Neuronal stem cell (in vitro differentiated cells): Measurements from ENCODE around the gene YARS2. TPM values are rescaled to one million over a fixed set of nuclear protein-coding genes. Genes with fewer than 3 reads are reported as not detected.
A peak's percentile ranks its signal among the peaks of the same experiment; 100 is the strongest.

Source experiments
- DNase-seq: peaks from one replicate; pipeline ENCODE4 v3.0.0-alpha.2; 2013; ENCODE audit warnings: low spot score
- H2AFZ ChIP-seq: one replicate; pipeline ENCODE4 v1.6.1; 2013; ENCODE audit warnings: mild to moderate bottlenecking, low read length, inconsistent platforms
- H2AK5ac ChIP-seq: 2 replicates; pipeline ENCODE4 v1.6.1; 2013; ENCODE audit warnings: low read depth, mild to moderate bottlenecking, inconsistent platforms, low read length, moderate library complexity, mixed read lengths
- H2BK120ac ChIP-seq: 2 replicates; pipeline ENCODE4 v1.6.1; 2013; ENCODE audit warnings: low read depth, mild to moderate bottlenecking, inconsistent platforms, low read length, moderate library complexity, mixed read lengths
- H2BK12ac ChIP-seq: one replicate; pipeline ENCODE4 v1.6.1; 2013; ENCODE audit warnings: low read length, inconsistent platforms
- H2BK15ac ChIP-seq: 2 replicates; pipeline ENCODE4 v1.6.1; 2013; ENCODE audit warnings: mild to moderate bottlenecking, low read length, inconsistent platforms, mixed read lengths
- H2BK5ac ChIP-seq: one replicate; pipeline ENCODE4 v1.6.1; 2013; ENCODE audit warnings: inconsistent platforms, mild to moderate bottlenecking, low read length, moderate library complexity
- H3K14ac ChIP-seq: one replicate; pipeline ENCODE4 v1.6.1; 2013; ENCODE audit warnings: low read length, inconsistent platforms
- H3K18ac ChIP-seq: 2 replicates; pipeline ENCODE4 v1.6.1; 2013; ENCODE audit warnings: low read length, inconsistent platforms
- H3K23ac ChIP-seq: 2 replicates; pipeline ENCODE4 v1.6.1; 2013; ENCODE audit warnings: low read depth, mild to moderate bottlenecking, mixed read lengths, low read length, inconsistent platforms; ENCODE audit not compliant: poor library complexity
- H3K27ac ChIP-seq: replicated peaks from 3 replicates; pipeline ENCODE4 v1.5.1; 2013; ENCODE audit warnings: low read length, inconsistent platforms
- H3K27me3 ChIP-seq, 3 experiments: 2 replicates each; pipeline ENCODE4 v1.6.1; 2013; ENCODE audit warnings: low read length in 3 of 3, mild to moderate bottlenecking in 2 of 3, inconsistent platforms in 1 of 3, low read depth in 1 of 3, mixed read lengths in 1 of 3, moderate library complexity in 1 of 3; ENCODE audit not compliant: control insufficient read depth in 3 of 3, insufficient read depth in 3 of 3
- H3K36me3 ChIP-seq, 2 donors: replicated peaks in 1 of 2; 2 replicates each; pipeline ENCODE4 v1.6.1; 2013; ENCODE audit warnings: low read length in 2 of 2; ENCODE audit not compliant: control insufficient read depth in 2 of 2, insufficient read depth in 2 of 2
- H3K4ac ChIP-seq: 2 replicates; pipeline ENCODE4 v1.6.1; 2013; ENCODE audit warnings: inconsistent platforms, mild to moderate bottlenecking, low read length, moderate library complexity
- H3K4me1 ChIP-seq, 2 donors: 1 replicate in 1 of 2; 2 replicates in 1 of 2; pipeline ENCODE4 v1.6.1; 2013; ENCODE audit warnings: low read length in 2 of 2, low read depth in 1 of 2; ENCODE audit not compliant: control insufficient read depth in 2 of 2, insufficient read depth in 1 of 2
- H3K4me2 ChIP-seq: one replicate; pipeline ENCODE4 v1.6.1; 2013; ENCODE audit warnings: mild to moderate bottlenecking, low read length, inconsistent platforms; ENCODE audit not compliant: insufficient read depth, poor library complexity, severe bottlenecking
- H3K4me3 ChIP-seq, 2 donors: 2 replicates each; pipeline ENCODE4 v1.5.1; 2013; ENCODE audit warnings: low read length in 2 of 2, mild to moderate bottlenecking in 2 of 2, inconsistent platforms in 1 of 2, moderate library complexity in 1 of 2
- H3K79me1 ChIP-seq: one replicate; pipeline ENCODE4 v1.6.1; 2013; ENCODE audit warnings: low read depth, mild to moderate bottlenecking, inconsistent platforms, low read length, moderate library complexity
- H3K9ac ChIP-seq: one replicate; pipeline ENCODE4 v1.6.1; 2013; ENCODE audit warnings: mild to moderate bottlenecking, low read depth, low read length, inconsistent platforms; ENCODE audit not compliant: poor library complexity
- H3K9me3 ChIP-seq, 2 donors: replicated peaks in 1 of 2; 2 replicates each; pipeline versions ENCODE3 to v1.6.1; 2013; ENCODE audit warnings: low read length in 2 of 2, mild to moderate bottlenecking in 2 of 2, inconsistent platforms in 1 of 2, low read depth in 1 of 2, mixed read lengths in 1 of 2, moderate library complexity in 1 of 2; ENCODE audit not compliant: control insufficient read depth in 2 of 2, insufficient read depth in 1 of 2
- H4K8ac ChIP-seq: one replicate; pipeline ENCODE4 v1.6.1; 2013; ENCODE audit warnings: low read depth, mild to moderate bottlenecking, inconsistent platforms, low read length, moderate library complexity
- H4K91ac ChIP-seq: one replicate; pipeline ENCODE4 v1.6.1; 2013; ENCODE audit warnings: low read length, low read depth, mild to moderate bottlenecking, inconsistent platforms; ENCODE audit not compliant: poor library complexity
- WGBS, 2 donors: extraction: QIAGEN DNeasy Blood & Tissue Kit; methylation state at CpG; one replicate each; pipeline ENCODE4 v1.1.7; 2013; ENCODE audit warnings: missing lambda C conversion rate in 2 of 2, mixed read lengths in 1 of 2; ENCODE audit not compliant: insufficient read length in 2 of 2, insufficient replicate concordance in 1 of 2; ENCODE audit errors: extremely low coverage in 2 of 2; 5-methylcytosine and 5-hydroxymethylcytosine counted together
- polyA plus RNA-seq, 2 experiments: library from polyadenylated mRNA; stranded (reverse); fragments of 200-250 nt; gene quantifications; one replicate each; pipeline ENCODE4 v1.2.3, GENCODE V29; 2013

YARS2 gene
- 16.9 TPM for polyA plus RNA-seq (2013, experiment 1 of 2)
- polyA plus RNA-seq (2013, experiment 2 of 2) = 15.5 TPM

- no peak within 1 kb of the TSS for H4K91ac ChIP-seq
- H3K4me1 ChIP-seq = peaks cover 6 to 12% of the 10 kb centered on the region in 2 donors
- peak within 1 kb of the TSS; percentile 65 for H2AK5ac ChIP-seq
- H3K79me1 ChIP-seq = peaks cover 7% of the 10 kb centered on the region
- no peak within 1 kb of the TSS for H4K8ac ChIP-seq
- peak within 1 kb of the TSS; percentile 38 for H3K23ac ChIP-seq
- H3K27ac ChIP-seq = peak within 1 kb of the TSS; percentile 81
- H3K4me3 ChIP-seq = peak within 1 kb of the TSS; percentile 88 to 97
- H3K27me3 ChIP-seq = peaks cover 0 to 8% (median 0%) of the 10 kb centered on the region in 3 experiments
- peak within 1 kb of the TSS; percentile 36 for H2BK12ac ChIP-seq
- no CpG with 5 or more reads among the region's 39 CpGs for WGBS, 2 donors
- peak within 1 kb of the TSS; percentile 33 for H3K14ac ChIP-seq
- peaks cover 11 to 33% of the 10 kb centered on the region in 2 donors for H3K36me3 ChIP-seq
- H3K9ac ChIP-seq = peak within 1 kb of the TSS; percentile 95
- no peaks in the 10 kb centered on the region for H3K9me3 ChIP-seq
- peak within 1 kb of the TSS; percentile 64 for H2BK15ac ChIP-seq
- DNase-seq = peak; percentile 88
- H2BK5ac ChIP-seq = peak within 1 kb of the TSS; percentile 47
- peak within 1 kb of the TSS; percentile 60 for H3K4ac ChIP-seq
- peak within 1 kb of the TSS; percentile 86 for H3K4me2 ChIP-seq
- H2BK120ac ChIP-seq = peak within 1 kb of the TSS; percentile 27
- H3K18ac ChIP-seq = peak within 1 kb of the TSS; percentile 98
- H2AFZ ChIP-seq = peak within 1 kb of the TSS; percentile 96
Observed at GRCh38 chr12:32755654-32756475, at the start of gene YARS2. YARS2 (minus strand) TSS chr12:32755897; CDS start chr12:32755874, 23 bp downstream.

GRCh38 chr12:32804301-32804700 lies 48.6 kb upstream of the YARS2 start:
- no peak for DNase-seq
- no peak overlapping the region for H3K4me2 ChIP-seq
- H3K4me3 ChIP-seq = no peak overlapping the region
- no peak overlapping the region for H3K14ac ChIP-seq
- H2AK5ac ChIP-seq = no peak overlapping the region
- H3K36me3 ChIP-seq = peaks cover 0 to 2% of the 10 kb centered on the region in 2 donors
- no peak overlapping the region for H2BK12ac ChIP-seq
- H3K23ac ChIP-seq = no peak overlapping the region
- H2BK120ac ChIP-seq = no peak overlapping the region
- H3K27ac ChIP-seq = no peak overlapping the region
- no peaks in the 10 kb centered on the region for H3K79me1 ChIP-seq
- H4K91ac ChIP-seq = no peak overlapping the region
- H3K9me3 ChIP-seq = no peaks in the 10 kb centered on the region
- no peak overlapping the region for H2AFZ ChIP-seq
- H3K18ac ChIP-seq = no peak overlapping the region
- no peaks in the 10 kb centered on the region for H3K27me3 ChIP-seq
- H3K9ac ChIP-seq = no peak overlapping the region
- no peak overlapping the region for H3K4ac ChIP-seq
- H2BK15ac ChIP-seq = no peak overlapping the region
- peaks cover 0 to 2% of the 10 kb centered on the region in 2 donors for H3K4me1 ChIP-seq
- no peak overlapping the region for H2BK5ac ChIP-seq
- no peak overlapping the region for H4K8ac ChIP-seq
- no CpG with 5 or more reads among the region's 3 CpGs for WGBS, 2 donors

GRCh38 chr12:32801269-32801980 lies 45.7 kb upstream of the YARS2 start:
- Histone ChIP-seq H2AFZ (no peak overlapping the region), H2BK5ac (no peak overlapping the region), H4K8ac (no peak overlapping the region), H3K4me1 (no peaks in the 10 kb centered on the region), H3K4me3 (no peak overlapping the region), H3K14ac (no peak overlapping the region), H2BK15ac (no peak overlapping the region), H3K27ac (no peak overlapping the region), H2AK5ac (no peak overlapping the region), H2BK12ac (no peak overlapping the region), H4K91ac (no peak overlapping the region), H2BK120ac (no peak overlapping the region), H3K9ac (no peak overlapping the region), H3K9me3 (no peaks in the 10 kb centered on the region), H3K4me2 (no peak overlapping the region), H3K36me3 (peaks cover 0 to 2% of the 10 kb centered on the region in 2 donors), H3K23ac (no peak overlapping the region), H3K79me1 (no peaks in the 10 kb centered on the region), H3K18ac (no peak overlapping the region), H3K4ac (no peak overlapping the region), H3K27me3 (no peaks in the 10 kb centered on the region)
- WGBS, 2 donors = no CpG with 5 or more reads among the region's 5 CpGs
- no peak for DNase-seq

GRCh38 chr12:32794281-32794680 lies 38.6 kb upstream of the YARS2 start:
- no peak overlapping the region for H3K14ac ChIP-seq
- no peak overlapping the region for H3K9ac ChIP-seq
- no peak overlapping the region for H2AFZ ChIP-seq
- H2BK12ac ChIP-seq = no peak overlapping the region
- no peak overlapping the region for H3K4ac ChIP-seq
- no peak overlapping the region for H2AK5ac ChIP-seq
- DNase-seq = no peak
- no peak overlapping the region for H3K4me2 ChIP-seq
- WGBS, 2 donors = no CpG with 5 or more reads among the region's 4 CpGs
- H3K79me1 ChIP-seq = no peaks in the 10 kb centered on the region
- H4K8ac ChIP-seq = no peak overlapping the region
- no peak overlapping the region for H2BK15ac ChIP-seq
- H4K91ac ChIP-seq = no peak overlapping the region
- H3K27ac ChIP-seq = no peak overlapping the region
- H2BK5ac ChIP-seq = no peak overlapping the region
- H3K23ac ChIP-seq = no peak overlapping the region
- H2BK120ac ChIP-seq = no peak overlapping the region
- no peaks in the 10 kb centered on the region for H3K9me3 ChIP-seq
- no peaks in the 10 kb centered on the region for H3K27me3 ChIP-seq
- H3K36me3 ChIP-seq = no peaks in the 10 kb centered on the region
- H3K4me3 ChIP-seq = no peak overlapping the region
- H3K18ac ChIP-seq = no peak overlapping the region
- peaks cover 0 to 1% of the 10 kb centered on the region in 2 donors for H3K4me1 ChIP-seq
